ENCODE results near the gene TOB1.
"Not testable (repeated sequence)": the region's sequence is repeated elsewhere in the genome, so short reads cannot be mapped to it uniquely, and the experiment has no call there.

TOB1 gene

DNA sequence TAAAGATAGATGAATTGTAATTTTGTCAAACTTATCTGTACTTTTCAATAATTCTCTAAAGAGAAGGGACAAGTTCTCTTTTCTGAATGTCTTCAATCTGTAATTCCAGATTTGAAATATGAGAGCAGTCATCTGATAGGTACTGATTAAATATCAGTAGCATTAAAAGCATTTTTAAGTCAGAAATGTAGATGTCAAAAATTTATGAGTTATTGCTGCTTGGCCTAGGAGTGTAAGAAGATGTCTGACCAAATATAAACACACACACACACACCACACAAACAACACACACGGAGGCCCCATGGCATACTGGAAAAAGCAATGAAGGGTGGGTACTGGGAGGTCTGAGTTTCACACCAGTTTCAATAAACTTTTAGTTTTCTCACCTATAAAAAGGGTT is 2.4 kb upstream of the TOB1 start:
- in situ Hi-C loops (cut with MboI; ENCODE audit: low sequenced_read_pairs), result no loop called here

DNA sequence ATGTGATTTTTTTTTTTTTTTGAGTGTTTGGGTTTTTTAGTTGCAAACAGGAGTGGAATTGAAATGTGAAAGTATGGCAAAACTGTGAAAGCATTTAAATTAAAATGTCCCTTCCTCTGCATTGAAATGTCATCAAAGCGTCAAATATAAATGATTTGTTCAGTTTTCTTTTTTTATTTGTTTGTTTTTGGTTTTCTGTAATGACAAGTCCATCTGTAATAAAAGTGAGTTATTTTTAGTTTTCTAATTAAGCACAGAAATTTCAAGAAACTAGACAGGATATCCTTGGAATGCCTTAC is 1.9 kb upstream of the TOB1 start:
- in situ Hi-C loops (cut with MboI; ENCODE audit: low sequenced_read_pairs), result no loop called here

DNA sequence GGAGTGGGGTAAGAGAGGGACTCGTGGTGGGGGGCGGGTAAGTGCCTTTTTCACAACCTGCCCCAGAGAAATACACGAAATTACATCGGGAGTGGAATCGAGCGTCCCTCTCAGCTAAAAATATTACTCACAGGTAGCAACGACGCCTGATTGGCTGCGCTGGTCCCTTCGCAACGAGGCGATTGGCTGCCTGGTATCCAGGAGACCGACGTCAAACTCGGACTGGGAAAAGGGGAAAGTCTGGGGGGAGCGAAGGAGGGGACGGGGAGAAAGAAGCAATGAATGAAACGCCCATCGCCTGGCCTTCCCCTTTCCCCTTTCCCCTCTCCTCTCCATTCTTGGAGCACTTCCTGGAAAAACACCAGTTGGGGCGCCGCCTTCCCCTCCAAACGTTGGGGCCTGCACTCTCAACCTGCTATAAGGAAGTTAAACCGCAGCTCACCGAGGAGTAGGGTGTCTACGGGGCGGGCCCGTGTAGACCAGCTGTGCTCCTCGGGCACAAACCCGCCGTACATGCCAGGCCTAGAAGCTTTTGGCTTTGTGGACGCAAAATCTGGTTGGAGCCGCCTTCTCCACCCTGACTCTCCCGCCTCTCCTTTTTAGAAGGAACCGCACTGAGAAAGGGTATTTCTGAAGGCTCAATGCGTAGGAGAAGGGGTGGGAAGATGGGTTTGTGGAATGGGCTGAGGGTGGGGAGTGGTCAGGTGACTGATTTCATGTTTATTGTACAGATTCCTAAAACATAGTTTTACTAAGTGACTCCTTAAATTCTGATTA is 1.4 kb upstream of the TOB1 start:
- in situ Hi-C loops (cut with MboI; ENCODE audit: low sequenced_read_pairs), result no loop called here

DNA sequence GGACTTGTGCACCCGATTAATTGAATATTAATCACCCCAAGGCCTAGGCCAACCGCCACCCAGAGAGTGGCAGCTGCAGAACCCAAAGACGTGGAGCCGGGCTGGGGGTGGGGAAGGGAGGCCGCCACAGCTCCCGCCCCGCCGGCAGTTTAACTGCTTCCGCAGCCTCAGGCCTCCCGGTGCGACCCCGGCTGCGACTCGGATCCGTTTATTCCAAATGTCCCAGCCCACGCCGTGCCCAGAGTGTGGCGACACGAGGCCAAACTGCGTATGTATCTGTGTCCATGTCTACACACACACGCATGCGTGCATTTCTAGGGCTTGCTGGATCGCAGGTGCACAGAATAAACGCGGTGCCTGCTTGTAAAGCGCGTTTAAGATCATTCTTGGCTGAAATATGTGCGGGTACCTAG is 802 bp upstream of the TOB1 start:
- in situ Hi-C loops (cut with MboI; ENCODE audit: low sequenced_read_pairs), result no loop called here

DNA sequence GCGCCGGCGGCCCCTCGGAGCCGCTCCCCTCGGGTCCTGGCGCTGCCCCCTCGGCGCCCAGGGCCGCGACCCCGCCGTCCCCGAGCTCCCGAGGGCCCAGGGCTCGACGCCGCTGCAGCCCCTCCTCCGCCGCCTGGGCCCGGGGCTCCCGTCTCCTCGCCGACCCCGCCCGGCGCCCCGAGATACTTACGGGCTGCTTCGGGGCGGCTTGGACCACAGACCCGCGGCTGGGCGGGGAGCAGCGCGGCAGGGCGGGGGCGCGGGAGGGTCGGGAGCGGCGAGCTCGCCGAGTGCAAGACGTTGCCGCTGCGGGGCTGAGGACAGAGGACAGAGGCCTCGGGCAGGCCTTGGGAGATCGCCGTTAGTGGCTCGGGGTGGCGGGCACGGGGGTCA is 290 bp downstream of the TOB1 start:
- in situ Hi-C loops (cut with MboI; ENCODE audit: low sequenced_read_pairs), result no loop called here

DNA sequence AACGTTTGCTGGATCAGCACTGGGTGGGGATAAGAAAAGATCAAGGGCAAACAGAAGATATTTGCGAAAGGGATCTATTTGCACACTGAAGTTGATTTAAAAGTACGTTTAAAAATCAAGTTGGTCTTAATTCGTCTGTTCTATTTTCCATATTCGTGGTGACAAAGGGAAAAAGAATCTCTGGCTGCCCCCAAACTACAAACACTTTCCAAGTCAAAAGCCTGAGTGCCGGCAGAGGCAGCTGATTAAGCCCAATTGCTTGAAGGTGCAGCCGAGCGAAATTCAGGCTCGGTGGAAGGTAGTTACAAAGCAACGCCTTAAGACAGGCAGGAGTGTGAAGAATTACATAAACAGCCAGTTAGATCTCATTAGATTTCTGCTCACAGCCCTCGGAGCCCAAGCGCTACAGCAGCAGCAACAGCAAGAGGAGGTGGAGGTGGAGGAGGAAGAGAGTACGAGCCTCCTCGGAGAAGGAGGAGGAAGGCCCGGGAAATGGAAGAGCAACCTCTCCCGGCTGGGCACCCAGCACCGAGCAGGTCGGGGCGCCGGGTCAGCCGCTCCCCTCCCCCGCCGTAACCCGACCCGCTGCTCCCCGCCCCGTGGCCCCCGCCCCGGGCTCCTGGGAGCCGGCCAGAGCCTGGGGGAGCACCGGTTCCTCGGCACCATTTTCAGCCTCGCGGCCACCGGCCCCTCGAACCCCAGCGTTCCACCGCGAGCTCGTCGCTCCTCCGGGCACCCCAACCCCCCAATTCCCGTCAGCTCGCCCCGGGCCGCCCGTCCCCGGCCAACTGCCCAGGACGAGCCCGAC is 890 bp downstream of the TOB1 start:
- in situ Hi-C loops (cut with MboI; ENCODE audit: low sequenced_read_pairs), result no loop called here

DNA sequence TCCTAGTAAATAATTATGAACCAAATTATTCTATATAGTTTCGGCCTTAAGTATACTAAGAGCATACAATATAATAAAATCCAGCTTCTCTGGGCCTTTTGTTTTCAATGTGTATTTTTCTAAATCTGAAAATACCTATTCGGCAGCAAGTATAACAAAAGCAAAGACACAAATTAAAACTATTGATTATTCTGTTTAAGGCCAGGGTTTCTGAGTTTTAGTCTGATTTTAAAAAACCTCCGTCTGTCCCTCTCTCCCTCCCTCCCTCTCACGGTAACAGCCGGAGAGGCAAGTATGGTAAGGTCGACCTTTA is 1.5 kb downstream of the TOB1 start:
- in situ Hi-C loops (cut with MboI; ENCODE audit: low sequenced_read_pairs), result no loop called here

DNA sequence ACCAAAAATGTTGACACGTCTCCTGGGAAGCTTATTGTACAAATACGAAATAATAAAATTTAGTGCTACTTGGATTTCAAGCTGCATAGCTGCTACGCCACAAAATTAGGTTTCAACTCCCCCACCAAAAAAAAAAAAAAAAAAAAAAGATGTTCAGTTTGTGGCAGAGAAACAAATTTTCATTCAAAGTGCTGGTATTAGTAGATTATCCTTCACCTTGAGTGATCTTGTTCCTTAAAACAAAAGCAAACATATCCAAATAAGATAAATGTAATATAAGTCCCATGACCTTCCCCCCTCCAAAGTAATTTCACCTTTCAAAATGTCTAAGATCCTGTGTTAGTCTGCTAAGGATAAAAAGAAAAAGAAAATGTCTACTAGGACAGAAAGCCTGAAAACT is 2.2 kb downstream of the TOB1 start:
- in situ Hi-C loops (cut with MboI; ENCODE audit: low sequenced_read_pairs), result no loop called here

DNA sequence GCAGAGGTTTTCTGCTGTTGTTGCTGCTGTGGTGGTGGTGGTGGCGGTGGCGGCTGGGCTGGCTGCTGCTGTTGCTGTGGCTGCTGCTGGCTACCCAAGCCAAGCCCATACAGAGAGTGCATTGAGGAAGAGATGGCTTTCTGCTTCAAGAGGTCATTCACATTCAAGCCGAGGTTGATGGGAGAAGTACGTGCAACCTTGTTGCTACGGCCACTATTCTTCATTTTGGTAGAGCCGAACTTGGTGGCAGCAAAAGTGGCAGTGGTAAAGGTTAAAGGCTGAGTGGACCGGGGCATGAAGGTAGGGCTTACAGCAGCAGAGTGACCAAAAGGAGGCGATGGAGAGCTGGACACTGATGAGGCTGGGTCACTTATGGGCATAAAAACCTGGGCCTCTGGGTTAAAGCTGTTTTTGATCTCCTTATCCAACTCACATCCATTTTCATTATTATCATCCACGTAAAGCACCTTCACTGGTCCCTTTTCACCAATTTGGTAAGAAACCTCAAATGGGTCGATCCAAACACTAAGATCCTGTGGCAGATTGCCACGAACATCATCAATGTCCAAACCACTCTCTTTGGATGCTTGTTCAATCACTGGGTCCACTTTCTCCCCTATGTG is 2.8 kb downstream of the TOB1 start:
- in situ Hi-C loops (cut with MboI; ENCODE audit: low sequenced_read_pairs), result no loop called here

DNA sequence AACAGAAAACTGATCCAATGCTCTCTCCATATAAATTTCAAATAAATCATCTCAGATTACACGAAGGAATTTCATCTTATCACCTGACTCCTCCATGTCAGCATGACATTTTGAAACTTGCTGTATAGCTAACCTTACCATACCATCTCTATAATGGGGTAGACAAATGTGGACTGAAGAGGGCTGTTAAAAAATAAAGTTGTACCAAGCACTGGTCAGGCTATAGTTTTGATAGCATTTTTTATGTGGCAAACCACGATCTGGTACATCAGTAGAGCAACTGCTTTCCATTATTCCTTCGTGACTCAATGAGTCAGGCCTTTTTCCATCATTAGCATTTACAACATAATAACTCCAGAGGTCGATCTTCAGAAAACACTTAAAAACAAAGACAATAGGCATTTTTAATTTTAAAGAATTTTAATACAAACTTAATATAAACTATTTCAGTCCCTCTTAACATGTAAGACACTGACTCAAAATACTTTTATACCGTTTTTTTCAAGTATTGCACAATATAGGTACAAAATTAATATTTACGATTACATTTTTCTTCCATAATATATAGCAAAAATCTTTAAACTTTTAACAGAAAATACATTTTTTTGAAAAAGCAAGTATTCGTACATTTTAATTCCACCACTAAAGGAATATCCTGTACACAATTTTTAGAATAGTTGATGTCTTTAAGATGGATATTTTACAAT is 4.2 kb downstream of the TOB1 start:
- in situ Hi-C loops (cut with MboI; ENCODE audit: low sequenced_read_pairs), result no loop called here

DNA sequence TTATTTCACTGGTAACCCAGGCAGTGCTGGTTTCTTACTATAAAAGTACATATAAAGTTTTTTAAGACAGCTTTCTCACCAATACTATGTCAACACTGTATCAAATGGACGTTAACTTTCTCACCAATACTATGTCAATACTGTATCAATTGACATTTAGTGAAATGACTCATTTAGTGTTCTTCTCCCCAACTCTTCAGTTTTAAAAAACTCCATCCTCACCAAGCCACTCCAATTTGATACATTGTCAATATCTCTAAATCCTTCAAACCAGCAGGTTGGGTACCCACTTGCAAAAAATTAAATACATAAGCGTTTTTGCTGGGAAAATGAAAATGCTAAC is 4.8 kb downstream of the TOB1 start:
- in situ Hi-C loops (cut with MboI; ENCODE audit: low sequenced_read_pairs), result no loop called here

DNA sequence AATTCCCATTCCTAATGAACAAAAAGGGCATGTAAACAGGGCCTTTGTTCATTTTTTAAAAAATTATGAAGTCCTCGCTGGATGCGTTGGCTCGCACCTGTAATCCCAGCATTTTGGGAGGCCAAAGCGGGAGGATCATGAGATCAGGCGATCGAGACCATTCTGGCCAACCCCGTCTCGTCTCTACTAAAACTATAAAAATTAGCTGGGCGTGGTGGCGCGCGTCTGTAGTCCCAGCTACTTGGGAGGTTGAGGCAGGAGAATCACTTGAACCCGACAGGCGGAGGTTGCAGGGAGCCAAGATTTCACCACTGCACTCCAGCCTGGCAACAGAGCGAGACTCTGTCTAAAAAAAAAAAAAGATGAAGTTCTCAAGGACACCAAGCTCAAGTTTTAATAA is 6.4 kb downstream of the TOB1 start:
- in situ Hi-C loops (cut with MboI; ENCODE audit: low sequenced_read_pairs), result not testable (repeated sequence)

DNA sequence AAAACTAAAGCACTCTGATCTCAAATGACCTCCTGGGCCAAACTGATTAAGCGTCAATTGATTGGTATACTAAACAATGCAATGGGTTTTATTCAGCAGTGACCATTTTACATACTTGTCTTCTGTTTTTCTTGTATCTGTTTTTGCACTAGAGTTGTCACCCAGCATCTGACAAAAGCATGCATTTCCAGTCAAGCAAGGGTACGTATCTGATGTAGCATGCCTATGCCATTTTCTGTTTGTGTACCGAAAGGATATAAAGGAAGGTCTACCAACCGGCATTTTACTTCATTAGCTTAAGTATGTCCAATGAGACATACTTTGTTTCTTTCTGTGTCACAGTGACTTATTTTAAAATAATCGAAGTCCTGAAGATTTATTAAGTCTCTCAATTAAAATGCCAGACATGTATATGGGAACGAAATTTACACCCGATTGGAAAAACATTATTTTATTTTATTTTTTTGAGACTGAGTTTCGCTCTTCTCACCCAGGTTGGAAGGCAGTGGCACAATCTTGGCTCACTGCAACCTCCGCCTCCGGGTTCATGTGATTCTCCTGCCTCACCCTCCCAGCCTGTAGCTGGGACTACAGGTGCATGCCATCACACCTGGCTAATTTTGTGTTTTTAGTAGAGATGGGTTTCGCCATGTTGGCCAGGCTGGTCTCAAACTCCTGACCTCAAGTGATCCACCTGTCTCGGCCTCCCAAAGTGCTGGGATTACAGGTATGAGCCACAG is 7.5 kb downstream of the TOB1 start:
- in situ Hi-C loops (cut with MboI; ENCODE audit: low sequenced_read_pairs), result no loop called here

DNA sequence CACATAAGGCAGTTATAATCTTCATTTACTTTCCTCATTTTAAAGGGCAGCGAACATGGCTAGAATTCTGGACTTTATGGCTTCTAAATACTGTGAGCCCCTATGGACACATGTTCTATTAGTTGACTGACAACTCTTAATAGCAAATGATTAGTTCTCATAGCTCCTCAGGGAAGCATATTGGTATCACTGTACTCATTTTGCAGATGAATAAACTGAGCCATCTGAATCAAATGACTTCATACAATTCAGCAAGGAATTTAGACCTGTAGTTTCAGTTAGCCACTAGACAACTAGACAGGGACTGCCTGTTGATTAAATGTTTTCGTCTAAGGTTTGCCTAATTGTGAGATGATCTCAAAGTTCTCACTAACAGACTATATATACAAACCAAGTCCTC is 9.7 kb downstream of the TOB1 start:
- in situ Hi-C loops (cut with MboI; ENCODE audit: low sequenced_read_pairs), result no loop called here

DNA sequence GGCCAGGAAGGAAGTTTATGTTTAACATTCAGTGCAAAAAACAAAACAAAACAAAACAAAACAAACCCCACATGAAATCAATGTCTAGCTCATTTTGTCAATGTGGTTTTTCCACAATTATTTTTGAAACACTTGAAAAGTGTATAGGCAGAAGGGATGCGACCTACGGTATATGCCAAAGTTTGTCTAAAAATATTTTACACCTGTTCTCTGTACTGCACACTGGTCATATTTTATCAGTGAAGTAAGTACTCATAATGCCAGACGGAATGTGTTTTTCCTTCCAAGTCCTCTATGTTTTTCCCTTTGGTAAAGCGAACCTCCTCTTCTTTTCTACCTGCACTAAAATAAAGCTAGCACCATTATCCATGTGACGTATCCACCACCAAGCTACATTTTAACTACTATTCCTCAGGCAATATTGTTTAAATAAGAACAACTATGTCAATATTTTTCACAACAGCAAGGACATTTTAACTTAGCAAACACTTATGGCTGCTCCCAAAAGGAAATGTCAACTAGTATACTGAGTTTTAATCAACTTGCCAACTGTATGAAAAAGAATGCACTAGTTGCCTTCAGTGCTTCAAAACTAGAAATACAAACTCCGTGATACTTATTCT is 10.3 kb downstream of the TOB1 start:
- in situ Hi-C loops (cut with MboI; ENCODE audit: low sequenced_read_pairs), result no loop called here

DNA sequence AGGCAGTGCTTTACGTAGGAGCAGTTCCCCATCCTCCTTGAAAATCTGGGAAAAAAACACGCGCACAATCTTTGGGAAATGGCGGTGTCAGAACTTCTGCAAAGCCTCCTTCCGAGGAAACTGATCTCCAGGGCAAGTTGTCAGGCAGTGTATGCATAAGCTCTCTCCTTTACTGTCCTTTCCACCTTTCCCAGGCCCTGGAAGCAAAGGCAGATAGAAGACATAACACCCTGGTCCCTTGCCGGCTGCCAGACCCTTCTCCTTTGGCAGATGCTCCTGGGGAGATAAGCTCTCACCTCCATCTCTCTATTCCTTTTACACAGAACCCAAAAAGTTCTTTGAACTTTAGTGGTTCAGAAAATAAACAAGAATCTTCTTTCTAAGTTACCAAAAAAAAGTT is 12.4 kb downstream of the TOB1 start:
- in situ Hi-C loops (cut with MboI; ENCODE audit: low sequenced_read_pairs), result loop anchor here (5.0 kb wide), 1 partner anchor 104 kb away; no protein-coding TSS in a partner anchor

DNA sequence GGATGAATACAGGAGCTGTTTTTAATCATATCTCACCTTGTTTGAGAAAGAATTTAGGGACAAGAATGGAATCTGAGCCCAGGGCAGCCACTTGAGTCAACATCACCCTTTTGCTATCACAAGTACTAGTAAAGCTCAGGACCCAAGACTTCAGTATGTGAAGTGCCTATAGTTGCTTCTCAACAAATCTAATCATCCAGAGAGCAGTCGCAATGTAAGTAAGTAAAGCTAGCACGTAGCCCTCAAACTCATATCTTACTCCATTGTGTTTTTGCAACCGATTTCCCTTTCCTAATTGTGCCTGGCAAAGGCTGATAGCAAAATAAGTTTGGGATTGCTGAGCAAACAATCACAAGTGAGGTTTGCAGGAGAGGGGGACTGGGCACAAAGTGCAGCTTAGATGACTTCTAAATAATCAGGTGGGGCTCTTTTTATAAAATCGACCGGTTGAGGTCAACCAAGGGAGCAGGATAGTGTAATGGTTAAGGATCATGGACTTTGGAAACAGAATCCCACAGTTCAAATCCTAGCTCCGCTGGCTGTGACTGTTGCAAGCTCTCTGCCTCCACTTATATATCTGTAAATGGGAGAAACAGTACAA is 13.0 kb downstream of the TOB1 start:
- in situ Hi-C loops (cut with MboI; ENCODE audit: low sequenced_read_pairs), result loop anchor here (5.0 kb wide), 1 partner anchor 104 kb away; no protein-coding TSS in a partner anchor

DNA sequence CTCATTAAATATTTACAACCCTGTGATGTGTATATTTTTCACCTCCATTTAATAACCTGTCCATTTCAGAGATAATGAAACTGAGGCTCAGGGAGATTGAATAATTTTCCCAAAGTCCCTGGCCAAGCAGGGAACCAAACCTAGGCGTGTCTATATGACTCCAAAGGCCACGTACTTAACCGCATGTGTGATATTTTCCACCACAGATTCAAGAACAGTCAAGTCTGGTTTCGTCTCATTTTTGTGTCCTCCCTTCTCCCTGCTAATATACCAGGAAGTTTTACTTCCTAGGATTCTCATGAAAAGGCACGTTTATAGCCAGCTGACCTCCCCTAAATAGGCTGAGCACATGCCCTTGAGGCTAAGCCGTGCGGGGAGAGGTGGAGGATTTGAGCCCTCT is 15.5 kb downstream of the TOB1 start:
- in situ Hi-C loops (cut with MboI; ENCODE audit: low sequenced_read_pairs), result loop anchor here (5.0 kb wide), 1 partner anchor 107 kb away; no protein-coding TSS in a partner anchor

DNA sequence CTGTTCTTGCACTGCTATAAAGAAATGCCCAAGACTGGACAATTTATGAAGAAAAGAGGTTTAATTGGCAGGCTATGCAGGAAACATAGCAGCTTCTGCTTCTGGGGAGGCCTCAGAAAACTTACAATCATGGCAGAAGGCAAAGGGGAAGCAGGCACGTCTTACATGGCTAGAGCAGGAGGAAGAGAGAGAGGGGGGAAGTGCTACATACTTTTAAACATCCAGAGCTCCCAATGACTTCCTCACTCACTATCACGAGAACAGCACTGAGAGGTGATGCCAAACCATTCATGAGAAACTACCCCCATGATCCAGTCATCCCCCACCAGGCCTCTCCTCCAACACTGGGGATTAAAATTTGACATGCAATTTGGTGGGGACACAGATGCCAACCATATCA is 17.4 kb downstream of the TOB1 start:
- in situ Hi-C loops (cut with MboI; ENCODE audit: low sequenced_read_pairs), result no loop called here

DNA sequence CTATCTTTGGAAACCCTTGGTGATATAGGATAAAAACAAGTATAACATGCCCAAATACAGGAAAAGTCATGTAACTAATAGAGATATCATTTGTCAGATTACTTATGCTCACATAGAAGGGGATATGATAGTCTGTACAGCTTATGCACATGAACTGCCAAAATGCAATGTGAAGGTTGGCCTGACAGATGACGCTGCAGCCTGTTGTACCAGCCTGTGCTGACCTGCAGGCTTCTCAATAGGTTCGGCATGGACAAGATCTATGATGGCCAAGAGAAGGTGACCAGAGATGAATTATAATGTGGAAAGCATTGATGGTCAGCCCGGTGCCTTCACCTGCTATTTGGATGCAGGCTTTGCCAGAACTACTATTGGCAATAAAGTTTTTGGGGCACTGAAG is 18.1 kb downstream of the TOB1 start:
- in situ Hi-C loops (cut with MboI; ENCODE audit: low sequenced_read_pairs), result no loop called here

Data from HL-60/S4 treated with retinoic acid at 250 ng/mL for 4 days and 3 days (cell line).